LHCN-M2 (cell line): ENCODE measurements around the gene DOCK1. TPM values are rescaled to one million over a fixed set of nuclear protein-coding genes. Genes with fewer than 3 reads are reported as not detected.

Source experiments
- DNase-seq: peaks from one replicate; pipeline ENCODE4 v3.0.0-alpha.2; 2012; ENCODE audit warnings: low read depth
- total RNA-seq: library from RNA; depleted of rRNA; stranded (reverse); fragments of >200 nt; gene quantifications from 2 replicates; pipeline ENCODE4 v1.2.3, GENCODE V29; 2014

DOCK1 gene
- total RNA-seq, 1 experiment from 2014 or later = 45.5 TPM

DNA sequence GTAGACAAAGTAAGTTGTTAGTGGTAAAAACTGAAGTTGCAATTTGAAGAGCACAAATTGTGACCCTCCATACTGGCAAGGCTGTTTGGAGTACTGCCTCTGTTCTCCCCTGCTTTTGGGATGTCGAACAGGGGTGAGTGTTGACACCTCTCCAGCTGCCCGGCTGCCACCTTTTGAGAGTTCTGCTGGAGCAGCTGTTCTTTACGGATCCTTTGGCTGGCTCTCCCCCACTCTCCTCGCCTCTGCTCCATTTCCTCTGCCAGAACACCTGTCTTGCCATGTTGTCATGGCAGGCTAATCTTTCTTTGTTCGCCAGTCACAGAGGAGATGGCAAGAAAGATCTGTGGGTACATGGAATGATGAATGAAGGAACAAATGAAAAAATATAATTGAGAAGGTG lies 256.3 kb downstream of the DOCK1 start:
- peak; percentile 74 for DNase-seq

DNA sequence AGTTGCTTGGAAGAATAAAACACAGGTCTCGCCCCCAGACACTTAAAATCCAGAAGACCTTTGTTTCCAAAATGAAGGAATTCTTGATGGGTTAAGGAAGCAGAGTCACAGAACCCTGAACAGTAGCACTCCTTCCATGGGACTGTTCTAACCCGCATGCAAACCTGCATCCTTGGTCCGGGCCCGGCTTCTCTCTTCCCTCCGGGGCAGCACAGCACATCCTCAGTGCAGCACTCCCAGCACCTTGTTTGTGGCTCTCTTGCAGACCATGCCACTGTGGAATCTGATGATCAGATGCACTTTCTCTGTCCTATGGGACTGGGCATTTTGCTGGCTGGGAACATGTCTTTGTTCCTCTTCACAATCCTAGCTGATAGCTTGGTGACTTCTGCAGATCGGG lies 257.6 kb downstream of the DOCK1 start:
- no peak for DNase-seq

DNA sequence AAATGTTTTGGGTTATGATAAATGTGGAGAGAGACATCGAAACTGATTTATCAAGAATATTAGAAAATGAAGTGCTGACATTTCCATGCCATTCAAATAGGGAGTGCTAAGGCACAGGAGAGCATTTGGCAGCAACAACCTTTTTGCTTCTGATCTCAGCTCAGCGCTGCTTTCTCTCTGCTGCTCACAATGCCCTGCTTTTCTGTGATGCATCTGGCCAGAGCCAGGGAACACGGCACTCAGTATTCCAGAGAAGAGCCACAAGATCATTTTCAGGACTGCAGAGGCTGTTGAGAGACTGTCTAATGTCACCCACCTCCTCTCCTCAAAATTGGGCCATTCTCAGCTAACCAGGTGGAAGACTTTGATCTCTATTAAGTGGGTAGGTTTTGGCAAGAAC lies 263.0 kb downstream of the DOCK1 start:
- DNase-seq = no peak

DNA sequence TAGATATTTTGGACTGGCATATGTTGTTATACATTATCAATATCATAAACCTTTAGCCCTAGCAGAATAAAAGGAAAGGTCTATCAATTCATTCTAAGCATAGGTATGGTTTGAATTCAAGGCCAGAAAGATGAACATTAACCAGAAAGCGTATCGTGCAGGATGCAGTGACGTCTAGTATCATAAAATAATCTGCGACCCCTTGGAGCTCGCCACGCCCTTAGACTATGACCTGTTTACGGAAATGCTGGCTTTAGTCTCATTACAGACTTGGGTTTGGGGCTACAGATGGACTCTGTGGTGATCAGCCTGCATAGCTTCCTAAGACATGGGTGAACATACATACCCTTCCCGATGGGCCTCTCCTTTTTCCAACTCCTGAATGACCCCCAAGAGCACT lies 269.6 kb downstream of the DOCK1 start:
- DNase-seq = no peak

DNA sequence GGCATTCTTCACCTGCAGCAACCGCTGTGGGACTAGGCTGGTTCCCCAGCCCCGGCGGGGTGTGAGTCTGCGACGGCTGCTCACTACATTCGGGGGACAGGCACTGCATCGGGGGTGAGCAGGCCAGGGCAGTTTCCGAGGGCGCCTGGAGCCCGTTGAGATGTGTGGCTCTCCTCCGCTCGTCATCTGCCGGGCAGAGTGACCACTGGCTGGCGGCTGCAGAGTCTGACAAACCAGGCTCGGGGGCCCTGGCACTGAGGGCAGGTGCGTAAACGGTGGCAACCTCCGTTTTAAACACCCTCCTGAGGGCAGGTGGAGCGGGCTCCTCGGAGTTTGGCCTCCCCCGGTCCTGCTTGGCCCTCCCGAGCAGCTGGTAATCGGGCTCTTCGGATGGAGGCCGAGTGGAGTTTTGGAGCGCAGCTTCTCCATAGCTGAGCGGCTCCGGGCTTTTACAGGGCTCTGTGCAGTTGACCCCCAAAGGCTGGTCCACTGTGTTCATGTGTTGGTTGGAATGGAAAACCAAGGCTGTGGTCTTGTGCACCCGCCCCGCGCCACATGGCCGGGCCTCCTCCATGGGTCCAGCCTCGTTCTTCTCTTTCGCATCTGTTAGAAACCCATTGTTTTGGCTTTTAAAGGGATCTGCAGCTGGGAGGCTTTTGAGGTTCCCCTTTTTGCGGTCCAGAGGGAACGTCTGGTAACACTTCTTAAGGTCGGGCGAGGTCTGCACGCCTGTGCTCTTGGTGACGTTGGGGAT lies 270.3 kb downstream of the DOCK1 start:
- DNase-seq = no peak

DNA sequence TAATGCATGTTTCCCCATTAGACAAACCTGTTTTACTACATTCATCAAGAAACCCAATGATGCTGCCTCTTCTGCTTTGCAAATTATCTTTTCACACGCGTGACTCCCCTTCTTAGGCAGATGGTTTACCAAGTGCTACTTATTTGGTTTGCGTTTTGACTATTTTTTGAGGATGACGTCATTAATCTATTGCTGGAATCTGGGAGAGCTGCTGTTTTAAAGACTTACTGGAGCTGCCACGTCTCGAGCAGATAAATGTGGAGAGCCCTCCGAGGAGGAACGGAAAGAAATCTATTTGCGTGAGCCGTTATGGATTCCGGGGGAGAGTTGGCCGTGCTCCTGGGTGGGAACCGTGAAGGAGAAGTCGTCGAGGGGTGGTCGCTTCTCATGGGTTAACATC lies 271.4 kb downstream of the DOCK1 start:
- DNase-seq = no peak

DNA sequence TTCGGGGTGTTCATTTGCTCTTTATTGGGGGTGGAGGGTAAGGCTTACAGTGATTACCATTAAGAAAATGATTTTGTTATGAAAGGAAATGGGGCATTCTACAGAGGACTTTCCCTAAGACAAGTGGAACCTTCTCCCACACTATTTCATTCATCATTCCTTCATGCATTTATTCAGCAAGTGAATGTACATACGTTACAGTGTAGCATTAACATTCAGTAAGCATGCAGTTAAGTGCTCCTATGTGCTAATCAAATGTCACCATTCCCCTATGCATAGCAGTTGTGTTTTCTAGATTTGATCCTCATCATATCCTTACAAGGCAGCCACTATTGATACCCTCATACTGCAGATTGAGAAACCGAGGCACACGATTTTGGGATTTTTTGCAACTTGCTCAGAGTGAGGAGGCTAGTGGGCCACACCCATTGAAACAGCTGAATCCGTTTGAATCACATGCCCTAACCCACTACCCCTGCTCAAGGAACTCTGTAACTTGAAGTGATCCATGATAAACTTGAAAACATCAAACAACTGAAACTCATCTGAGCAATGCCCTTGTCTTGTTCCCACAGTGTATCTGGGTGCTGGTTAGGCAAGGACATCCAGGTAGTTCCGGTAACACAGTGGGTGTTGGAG lies 274.5 kb downstream of the DOCK1 start:
- DNase-seq = no peak

DNA sequence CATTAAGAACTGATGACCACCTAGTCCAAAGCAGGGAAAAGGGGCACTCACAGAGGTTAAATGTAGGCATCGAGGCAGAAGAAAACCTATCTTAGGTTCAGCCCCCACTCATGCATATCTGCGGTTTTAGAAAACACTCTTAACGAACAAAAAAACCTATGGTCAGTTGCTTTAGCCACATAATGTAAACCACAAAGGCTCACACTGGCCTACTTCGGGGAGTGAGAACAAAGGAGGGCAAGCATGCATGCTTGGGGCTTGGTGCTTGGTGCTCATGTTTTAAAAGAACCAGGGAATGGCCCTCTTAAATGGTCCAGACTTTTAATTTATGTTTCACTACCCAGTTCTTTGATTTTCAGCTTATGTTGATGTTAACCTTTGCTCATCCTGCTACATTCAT lies 276.9 kb downstream of the DOCK1 start:
- no peak for DNase-seq

DNA sequence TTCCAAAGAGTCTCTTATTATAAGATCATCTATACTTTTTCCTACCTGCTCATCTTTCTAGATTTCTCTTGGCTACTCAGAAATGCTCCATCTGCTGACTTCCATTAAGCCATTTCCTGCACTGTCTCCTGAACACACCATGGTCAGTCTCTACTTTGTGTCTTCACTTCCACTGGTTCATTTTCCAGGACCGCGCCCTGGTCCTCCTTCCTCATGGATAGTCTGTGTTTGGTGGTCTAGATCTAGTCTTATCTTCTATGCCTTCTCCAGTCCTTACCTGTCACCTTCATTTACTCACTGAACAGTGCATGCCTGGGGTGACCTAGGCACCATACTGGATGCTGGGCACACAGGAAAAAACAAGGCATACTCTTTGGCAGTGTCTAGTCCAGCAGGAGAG lies 279.4 kb downstream of the DOCK1 start:
- no peak for DNase-seq

DNA sequence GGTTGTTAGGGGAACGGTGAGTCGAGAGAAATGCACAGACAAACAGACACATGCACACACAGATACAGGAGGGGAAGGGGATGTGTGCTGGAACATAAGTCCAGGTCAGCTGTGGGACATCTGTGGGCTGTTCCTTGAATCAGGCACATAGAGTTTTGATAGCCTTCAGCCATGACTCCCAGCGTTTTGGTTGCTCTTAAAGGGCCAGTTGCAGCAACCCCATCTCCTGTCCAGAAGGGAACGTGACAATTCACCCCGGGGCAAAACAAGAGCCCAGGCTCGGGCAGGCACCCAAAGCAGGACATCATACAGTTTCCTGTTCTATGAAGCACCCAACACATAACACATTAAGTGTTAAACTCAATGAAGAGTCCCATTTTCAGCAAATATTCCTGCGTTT lies 281.6 kb downstream of the DOCK1 start:
- DNase-seq = no peak

DNA sequence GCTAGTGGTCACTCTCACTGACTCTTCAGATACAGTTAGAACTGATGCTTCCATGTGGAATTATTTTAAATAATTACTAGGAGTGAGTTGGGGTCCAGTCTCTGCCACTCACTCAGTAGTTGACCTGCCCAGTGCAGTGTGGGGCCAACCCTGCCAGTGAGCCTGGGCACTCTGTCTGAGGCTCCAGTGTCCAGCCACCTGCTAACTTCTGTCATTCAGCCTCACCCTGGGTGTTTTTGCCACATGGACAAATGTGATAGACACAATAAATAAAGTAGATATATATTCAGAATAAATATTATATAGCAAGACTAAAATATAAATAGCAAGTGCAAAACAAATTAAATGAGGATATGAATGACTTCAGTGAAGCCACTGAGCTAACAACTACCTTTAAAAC lies 284.0 kb downstream of the DOCK1 start:
- DNase-seq = no peak

DNA sequence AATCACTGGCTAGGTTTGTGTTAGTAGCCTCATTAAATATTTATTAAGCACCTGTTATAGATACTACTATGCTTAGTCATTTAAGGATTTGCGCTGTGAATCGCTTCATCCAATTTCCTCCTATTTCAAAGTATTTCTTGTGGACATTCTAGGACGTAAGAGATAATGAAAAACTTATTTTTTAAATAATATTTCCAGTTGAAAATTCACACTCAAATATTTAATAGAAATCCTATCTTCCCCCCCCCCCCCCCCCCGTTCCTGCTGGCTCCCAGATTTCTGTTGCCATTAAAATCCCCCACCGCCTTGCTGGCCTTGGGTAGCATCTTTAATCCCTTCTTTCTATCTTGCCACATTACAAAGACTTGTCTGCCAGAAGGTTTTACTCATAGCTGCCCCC lies 285.2 kb downstream of the DOCK1 start:
- DNase-seq = no peak

DNA sequence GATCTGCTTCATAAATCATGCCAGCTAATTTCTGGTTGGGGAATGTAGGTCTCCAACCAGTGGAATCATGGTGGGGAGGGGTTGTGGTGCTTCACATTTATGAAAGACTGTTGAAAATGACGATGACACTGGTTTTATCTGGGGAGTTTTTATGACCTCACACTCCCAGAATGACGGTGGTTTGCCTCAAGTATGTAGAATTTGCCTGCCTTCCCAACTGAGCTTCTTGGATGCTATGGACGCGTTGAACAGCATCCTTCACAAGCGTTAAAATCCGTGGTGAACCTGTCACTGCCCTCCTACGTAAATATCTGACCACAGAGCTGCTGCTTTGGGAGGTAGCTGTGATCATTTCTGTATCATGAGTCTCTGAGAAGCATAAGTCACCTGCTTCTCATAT lies 287.9 kb downstream of the DOCK1 start:
- DNase-seq = no peak

DNA sequence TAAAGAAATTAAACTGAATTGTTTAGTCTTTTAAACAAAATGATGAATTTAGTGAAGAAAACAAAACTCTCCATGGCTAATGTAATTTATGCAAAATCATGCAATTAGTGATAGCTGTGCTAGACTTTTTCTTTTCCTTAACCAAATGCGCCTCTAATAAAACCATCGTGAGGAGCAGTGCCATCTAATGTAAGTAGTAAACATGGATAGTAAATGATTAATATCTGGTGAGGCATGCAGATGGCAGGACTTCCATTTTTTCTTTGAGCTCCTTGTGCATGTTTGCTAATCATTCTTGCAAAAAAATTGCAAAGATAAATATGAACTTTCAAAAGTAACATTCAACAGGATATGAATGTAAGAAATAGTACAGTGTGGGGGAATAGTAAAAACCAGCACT lies 288.9 kb downstream of the DOCK1 start:
- no peak for DNase-seq

DNA sequence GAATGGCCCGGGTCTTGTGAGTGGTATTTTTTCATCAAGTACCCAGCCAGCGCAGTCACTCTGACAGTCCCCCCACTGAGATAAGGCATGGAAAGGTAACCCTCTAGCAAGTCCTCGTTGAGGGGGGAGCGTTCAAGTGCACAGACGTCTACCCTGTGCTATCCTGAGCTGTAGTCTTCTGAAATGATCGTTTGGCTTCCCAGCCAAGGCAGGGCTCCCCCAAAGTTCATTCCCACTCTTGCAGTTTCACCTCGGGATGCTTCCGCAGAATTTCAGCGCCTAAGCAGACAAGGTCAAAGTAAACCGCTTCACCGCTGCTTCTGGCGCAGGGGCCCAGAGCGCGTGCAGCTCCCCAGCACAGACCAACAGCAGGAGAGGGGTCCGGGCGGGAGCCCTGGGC lies 289.4 kb downstream of the DOCK1 start:
- DNase-seq = no peak

DNA sequence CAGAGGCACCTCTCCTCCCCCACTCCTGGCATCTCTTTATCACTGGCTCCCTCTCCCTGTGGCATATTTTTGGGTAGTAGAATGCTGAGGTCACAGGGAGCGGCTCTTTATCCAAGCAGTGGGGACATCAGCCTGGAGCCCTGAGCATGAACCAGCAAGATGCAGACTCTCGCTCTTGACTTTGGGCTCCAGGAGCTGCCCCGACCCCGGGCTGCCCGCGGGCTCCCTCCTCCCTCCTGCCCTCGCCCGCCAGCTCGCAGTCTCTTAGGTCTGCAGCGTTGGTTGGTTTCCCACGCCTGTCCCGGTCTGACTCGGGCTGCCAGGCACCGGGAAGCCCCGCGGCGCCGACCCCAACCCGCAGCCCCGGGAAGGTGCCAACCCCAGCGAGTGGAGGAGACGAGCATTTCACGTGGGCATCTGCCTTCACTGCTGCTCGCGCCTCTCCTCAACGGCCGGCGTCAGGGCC lies 289.8 kb downstream of the DOCK1 start:
- DNase-seq = peak; percentile 45

DNA sequence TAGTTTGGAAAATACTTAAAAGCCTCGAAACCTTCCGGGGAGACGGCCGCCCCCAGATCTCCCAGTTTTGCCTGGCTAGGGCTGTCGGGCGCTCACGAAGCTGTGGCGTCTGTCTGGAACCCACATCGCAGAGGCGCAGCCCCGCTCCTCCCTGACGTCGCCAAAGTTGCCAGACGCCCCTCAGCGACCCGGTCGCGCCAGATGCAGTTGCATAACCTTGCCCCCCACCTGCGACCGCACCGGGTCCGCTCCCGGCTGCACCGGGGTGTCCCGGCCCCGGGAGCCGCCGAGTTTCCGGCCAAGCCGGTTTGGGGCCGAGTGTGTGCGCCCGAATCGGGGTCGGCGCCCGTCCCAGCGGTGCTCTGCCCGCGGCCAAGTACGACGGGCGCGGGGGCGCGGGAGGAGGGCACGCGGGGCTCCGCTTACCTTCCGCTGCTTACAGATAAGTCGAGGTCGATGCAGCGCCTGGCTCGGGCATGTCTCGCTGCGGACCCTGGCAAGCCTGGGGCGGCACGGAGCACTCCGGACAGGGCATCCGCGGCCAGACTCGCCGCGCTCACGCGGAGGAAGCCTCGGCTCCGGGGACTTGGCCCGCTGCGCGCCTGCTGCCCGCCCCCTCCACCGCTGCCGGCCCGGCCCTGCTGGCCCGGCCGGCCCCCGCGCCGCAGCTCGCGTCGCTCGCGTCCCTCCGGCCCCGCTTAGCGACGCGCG lies 290.5 kb downstream of the DOCK1 start:
- no peak for DNase-seq

DNA sequence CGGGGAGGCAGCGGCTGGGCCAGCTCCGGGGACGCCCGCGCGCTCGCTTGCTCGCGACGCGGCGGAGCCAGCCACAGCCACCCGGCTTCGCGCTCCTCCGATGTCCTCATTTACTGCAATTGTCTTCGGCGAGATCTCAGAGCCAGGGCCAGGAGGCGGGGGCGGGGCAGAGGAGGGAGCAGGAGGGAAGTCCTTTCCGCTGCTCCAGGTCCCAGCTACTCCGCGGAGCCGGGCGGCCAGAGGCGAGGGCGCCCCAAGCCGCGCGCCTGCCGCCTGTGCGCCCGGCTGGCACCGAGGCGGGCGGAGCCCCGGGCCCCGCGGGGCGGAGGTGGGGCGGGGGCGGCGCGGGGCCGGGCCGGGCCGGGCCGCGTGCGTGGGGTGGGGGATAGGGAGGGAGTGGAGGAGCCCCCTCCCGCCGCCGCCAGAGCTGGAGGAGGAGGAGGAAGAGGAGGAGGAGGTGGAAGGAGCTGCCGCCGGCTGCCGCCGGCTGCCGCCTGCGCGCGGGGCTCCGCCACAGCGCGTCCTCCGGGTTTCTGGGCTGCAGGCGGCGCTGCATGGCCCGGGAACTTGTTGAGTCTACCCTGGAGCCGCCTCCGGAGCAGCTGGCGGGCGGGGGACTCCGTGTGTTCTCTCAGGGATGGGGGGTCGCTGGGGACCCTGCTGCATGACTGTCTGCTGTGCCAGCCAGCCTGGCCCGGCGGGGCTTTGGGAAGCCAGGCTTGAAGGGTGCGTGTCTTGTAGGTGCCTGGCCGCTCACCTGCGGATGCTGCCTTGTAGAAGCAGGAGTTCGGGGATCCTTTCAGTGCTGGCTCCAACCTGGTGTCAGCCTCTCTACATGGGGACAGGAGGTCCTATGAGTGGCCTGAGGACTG lies 291.3 kb downstream of the DOCK1 start, which contains the start of gene INSYN2A:
Gene INSYN2A (minus strand): TSS at position 310 of the 872 bp plus-strand sequence. CDS start 20,196 bp downstream, outside the sequence.
- DNase-seq = peak; percentile 67

DNA sequence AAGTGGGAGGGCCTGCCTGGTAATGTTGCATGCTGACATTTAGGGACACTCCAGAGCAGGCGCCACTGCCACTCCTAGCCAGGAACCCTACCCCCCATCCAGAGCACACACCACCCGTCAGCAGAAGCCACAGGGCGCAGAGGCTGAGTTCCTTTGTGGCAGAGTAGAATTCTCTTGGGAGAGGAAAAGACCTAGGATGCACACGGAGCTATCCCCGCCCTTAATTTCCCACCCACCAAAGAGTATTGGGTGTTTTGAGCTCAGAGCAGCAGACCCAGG lies 291.9 kb downstream of the DOCK1 start:
- no peak for DNase-seq

DNA sequence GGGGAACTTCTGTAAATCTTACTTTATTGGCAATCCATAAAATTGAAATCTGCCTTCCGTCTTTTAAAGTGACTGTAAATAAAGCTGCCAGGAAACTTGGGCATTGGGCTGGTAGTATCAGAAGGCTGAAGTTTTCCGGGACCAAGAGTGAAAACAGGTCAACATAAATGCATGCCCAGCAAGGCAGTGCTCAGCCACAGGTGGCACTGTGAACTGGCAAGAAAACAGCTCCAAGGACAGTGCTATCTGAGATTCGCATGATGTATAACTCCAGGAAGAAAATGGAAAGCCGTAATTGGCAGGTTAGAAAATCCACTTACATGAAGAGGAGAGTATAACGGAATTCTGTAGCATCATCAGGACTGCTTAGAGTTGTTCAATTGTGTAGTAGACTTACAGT lies 293.1 kb downstream of the DOCK1 start:
- no peak for DNase-seq

DNA sequence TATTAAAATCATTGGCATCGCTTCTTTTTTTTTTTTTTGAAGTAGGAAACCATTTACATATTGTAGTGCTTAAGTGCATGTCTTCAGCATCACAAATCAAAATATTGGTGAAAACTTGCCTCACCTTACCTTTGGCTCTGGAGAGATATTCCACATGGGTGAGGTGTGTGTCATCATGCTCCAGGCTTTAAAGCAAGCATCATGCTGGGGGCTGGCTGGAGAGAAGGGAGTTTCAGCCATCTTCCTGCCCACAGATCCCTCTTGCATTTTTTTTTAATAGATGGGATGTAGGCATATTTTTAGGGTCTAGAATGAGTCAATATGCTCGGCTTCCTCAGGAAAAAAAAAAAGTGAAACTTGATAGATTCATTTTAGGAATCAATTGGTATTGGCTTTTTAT lies 293.5 kb downstream of the DOCK1 start:
- no peak for DNase-seq

DNA sequence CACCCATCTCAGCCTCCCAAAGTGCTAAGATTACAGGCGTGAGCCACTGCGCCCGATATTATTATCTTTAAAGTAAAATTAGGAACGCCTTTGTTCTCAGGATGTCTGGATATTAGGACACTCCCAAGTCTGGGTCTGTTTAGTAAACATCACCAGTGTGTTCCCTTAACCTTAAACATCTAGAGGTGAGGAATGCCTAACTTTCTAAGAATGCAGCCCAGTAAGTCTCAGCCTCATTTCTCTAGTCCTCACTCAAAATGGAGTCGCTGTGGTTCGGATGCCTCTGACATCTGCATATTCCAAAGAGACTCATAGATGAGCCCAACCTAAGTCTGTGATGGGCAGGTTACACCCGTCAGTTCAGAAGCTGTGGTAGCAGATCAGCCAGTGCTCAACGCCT lies 295.4 kb downstream of the DOCK1 start:
- DNase-seq = no peak
